OCI-LY1 (cell line): ENCODE data around the gene GPR139.

ENCODE experiments used
- EZH2 ChIP-seq: fragments of 200-600 bp; sonication (generic), shearing (Covaris generic); IDR thresholded peaks from 2 replicates; pipeline ENCODE4 v1.8.0; 2017; ENCODE audit warnings: borderline replicate concordance, mixed run types, mild to moderate bottlenecking, antibody characterized with exemption, low read length, moderate library complexity, mixed read lengths
- TF ChIP-seq, protein P1 (sequence below): fragments of 200-600 bp; sonication (generic), shearing (Covaris generic); IDR thresholded peaks from 2 replicates; pipeline ENCODE4 v1.5.1; 2017; ENCODE audit warnings: mild to moderate bottlenecking, antibody characterized with exemption, low read length, moderate library complexity, mixed read lengths

DNA sequence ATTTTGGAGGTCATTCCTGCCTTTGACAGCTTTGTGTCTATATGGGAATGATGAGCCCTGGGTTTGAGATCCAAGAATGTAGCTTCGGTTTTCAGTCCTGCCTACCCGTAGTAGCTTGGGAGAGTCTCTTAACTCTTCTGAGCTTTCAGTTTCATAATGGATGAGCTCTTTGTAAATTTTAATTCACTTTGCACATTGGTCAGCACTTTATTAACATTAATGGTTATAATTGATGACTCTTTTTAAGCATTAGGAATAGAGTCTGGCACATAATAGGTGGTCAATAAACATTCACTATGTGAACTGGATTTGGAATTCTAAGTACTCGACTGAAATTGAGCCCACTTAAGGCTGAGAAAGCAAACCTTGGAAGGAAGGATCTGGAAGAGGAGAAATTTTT lies 17.3 kb downstream of the GPR139 start:
- TF ChIP-seq, protein P1, sequence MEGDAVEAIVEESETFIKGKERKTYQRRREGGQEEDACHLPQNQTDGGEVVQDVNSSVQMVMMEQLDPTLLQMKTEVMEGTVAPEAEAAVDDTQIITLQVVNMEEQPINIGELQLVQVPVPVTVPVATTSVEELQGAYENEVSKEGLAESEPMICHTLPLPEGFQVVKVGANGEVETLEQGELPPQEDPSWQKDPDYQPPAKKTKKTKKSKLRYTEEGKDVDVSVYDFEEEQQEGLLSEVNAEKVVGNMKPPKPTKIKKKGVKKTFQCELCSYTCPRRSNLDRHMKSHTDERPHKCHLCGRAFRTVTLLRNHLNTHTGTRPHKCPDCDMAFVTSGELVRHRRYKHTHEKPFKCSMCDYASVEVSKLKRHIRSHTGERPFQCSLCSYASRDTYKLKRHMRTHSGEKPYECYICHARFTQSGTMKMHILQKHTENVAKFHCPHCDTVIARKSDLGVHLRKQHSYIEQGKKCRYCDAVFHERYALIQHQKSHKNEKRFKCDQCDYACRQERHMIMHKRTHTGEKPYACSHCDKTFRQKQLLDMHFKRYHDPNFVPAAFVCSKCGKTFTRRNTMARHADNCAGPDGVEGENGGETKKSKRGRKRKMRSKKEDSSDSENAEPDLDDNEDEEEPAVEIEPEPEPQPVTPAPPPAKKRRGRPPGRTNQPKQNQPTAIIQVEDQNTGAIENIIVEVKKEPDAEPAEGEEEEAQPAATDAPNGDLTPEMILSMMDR = no peak
- no peak for TF ChIP-seq EZH2
